ENCODE measurements around the gene NT5C1A.
A peak's percentile ranks its signal among the peaks of the same experiment; 100 is the strongest.

Gene NT5C1A

DNA sequence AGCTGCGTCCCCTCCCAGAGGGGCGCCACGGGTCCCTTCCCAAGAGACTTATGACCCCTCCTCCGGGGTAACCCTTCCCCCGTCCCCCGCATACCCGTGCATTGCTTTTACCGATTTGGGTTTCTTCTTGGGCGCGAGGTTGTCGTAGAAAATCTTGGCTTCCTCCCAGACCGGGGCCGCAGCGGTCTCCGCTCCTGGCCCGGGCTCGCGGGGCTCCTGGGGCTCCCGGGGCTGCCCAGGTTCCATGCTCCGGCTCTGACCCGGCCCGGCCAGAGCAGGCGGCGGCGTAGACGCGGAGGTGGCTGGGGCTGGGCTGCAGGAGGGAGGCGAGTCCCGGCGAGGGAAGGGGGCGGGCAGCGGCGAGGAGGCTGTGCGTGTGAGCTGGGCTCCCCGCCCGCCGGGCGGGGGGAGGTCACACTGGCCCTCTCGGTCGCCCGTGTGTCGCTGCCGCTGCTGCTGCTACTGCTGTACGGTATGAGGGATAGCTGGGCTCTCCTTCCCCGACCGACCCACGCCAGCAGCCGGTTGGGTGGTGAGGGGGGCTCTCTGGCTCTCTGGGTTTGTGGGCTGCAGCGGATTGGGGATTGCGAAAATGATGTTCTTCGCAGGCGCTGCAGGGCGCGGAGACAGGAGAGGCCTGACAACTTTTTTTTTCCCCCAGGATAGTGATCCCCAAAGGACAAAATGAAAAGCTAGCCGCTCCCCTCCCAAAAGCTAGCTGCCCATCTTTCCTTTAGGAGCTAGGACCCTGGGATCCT, at the start of gene NT5C1A:
Gene NT5C1A, minus strand, starts transcription at position 315 of the 758 bp plus-strand sequence. Its CDS starts 69 bp downstream, at position 246.
- DNase-seq, result no peak

DNA sequence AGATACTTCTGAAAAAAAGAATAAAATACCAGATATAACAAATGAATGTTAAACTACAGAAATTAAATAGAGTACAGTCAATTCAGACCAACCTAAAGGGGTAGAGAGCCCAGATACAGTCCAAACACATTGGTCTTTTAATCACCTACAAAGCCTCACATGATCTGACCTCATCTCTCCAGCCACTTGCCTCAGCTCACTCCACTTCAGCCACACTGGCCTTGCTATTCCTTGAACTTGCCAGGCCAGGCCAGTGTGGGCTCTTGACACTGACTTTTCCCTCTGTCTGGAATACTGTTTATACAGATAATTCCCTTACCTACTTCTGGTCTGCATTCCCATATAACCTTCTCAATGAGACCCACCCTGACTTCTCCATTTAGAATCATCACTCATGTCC, 49.8 kb upstream of the NT5C1A start:
- no peak for DNase-seq

DNA sequence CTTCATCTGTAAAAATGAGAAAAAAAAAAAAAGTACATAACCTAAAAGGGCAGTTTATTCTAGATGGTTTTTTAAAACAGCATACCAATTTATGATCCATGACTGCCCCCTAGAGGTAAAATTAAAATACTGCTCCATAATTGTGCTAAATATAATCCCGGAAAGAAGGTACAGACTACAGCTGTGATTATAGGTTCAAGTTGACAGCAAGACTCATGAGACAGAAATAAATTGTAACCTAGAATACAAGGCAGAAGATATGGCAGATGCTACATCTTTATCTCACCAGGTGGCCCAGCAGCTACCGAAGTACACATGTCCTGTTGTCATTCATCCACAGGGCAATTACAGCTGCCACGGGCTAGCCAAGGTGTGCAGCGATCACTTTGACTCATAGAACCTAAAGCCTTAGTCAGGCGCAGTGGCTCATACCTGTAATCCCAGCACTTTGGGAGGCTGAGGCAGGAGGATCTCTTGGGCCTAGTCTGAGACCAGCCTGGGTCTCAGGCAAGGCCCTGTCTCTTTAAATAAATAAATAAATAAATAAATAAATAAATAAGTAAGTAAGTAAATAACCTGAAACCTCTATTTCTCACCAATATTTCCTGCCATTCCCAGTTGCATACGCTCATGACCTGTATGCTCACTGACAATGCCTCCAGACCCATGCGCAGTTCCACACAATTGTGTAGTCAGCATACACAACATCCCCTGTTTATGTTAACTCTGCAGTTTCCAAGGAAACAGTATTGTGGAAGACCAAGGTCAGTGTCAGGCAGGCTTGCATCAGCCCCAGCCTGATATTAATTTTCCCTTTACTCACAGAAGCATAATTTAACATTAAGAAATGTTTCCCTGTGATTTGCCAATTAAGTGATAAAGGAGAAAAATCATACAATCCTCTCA, 48.4 kb upstream of the NT5C1A start:
- no peak for DNase-seq

DNA sequence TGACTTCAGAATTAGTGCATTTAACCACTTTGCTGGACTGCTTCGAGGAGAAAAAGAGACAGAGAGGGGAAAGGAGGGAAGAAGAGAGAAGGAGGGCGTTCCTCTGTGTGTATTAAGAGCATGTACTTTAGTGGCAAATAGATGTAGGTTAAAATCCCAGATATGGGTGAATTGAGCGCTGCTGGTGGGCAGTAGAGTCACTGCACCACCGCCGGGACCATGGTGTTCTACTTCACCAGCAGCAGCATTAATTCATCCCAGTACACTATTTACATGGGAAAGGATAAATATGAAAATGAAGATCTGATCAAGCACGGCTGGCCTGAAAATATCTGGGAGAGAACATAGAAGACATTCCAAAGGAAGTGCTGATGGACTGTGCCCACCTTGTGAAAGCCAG, 45.9 kb upstream of the NT5C1A start:
- no peak for DNase-seq

DNA sequence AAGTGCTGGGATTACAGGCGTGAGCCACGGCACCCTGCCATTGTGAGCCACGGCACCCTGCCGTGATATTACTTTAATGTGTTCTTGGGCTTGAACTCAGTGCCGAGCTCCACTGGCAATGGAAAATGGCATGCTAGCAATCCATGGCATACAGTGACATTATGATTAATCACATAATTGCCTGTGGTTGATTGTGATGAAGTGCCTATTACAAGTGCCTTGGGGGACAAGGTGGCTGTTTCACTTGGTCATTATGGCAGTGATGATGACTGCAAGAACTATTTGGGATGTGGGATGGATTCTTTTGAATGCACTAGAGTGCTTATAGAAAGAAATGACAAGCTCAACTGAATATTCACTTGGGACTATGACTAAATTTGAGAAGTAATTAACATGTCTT, 41.6 kb upstream of the NT5C1A start:
- DNase-seq, result no peak

DNA sequence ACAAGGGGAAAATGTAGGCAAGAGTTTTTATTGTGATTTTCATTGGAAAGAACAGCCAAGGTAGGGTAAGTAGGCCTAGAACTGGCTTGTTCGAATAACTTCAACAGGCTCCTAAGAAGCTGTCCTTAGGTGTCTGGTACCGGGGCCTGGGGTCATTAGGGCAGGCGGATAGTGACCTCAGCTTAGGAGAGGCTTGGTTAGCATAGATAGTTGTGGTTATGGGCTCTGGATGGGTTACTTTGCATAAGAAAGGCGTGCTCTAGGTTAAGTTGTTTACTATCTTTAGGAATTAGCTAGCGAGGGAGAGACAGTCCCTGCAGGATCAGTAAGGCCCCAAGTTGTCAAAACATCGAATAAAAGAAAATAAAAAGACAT, 40.0 kb upstream of the NT5C1A start:
- DNase-seq, result no peak

DNA sequence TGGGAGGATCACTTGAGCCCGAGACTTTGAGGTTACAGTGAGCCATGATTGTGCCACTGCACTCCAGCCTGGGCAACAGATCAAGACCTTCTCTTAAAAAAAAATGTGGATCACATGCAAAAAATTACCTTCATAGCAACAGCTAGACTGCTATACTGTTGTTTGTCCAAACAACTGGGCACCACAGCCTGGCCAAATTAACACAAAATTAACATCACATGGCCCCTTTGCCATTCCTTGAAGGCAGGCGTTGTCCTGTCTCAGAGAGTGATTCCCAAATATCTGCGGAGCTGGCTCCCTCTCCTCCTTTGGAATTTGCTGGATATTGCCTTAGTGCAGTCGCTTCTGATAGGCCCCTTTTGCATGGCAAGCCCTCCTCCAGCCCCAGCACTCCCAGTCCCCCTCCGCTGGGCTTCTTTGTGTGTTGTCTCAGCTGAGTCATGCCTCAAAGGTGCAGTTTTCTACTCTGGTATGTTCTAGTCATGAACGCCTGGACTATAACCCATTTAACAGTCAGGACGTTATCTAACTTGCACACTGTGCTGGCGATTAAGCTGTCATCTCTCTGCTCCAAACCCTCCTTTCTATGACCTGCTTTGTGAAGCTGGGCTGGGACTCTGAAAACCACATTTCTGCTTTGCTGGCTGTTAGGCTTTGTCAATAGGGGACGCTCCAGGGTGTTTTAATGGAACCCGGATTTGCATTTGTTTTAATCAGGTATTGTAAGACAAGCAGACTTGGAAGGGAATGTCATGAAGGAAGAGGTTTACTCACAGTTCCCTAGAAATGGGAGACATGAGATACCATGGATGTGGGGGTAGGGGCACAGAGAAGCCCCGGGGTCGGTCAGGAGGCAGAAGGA, 39.4 kb upstream of the NT5C1A start:
- DNase-seq, result no peak

DNA sequence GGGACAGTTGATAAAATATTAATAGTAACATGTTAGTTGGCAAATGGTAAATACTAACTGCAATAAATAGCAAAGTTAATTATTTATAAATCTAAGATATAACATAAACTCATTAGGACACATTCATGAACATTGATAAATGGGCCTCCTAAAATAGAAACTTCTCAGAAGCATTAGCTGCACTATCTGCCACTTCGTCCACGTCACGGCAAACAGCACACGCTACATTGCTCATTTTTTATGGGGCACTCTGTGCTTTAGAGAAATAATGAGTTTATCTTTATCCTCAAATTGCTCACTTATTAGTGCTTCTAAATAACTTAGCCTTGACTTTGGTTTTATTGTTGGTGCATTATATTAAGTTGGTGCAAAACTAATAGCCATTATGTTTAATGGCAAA, 35.6 kb upstream of the NT5C1A start:
- DNase-seq, result no peak

DNA sequence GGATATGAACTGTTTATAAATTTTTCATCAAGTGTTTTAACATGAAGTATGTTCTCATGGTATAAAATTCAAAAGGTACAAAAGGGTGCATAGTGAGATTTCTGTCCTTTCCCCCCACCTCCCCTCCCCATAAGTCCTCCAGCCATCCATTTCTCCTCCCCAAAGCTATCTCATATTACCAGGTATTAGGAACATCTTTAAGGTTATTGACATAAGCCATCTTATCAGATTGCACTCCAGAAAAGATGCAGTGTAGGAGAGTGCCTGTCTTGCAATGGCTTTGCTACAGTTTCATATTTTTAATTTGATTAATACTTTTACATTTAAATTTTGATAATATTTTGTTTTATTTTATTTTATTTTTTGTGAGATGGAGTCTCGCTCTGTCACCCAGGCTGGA, 32.9 kb upstream of the NT5C1A start:
- no peak for DNase-seq

DNA sequence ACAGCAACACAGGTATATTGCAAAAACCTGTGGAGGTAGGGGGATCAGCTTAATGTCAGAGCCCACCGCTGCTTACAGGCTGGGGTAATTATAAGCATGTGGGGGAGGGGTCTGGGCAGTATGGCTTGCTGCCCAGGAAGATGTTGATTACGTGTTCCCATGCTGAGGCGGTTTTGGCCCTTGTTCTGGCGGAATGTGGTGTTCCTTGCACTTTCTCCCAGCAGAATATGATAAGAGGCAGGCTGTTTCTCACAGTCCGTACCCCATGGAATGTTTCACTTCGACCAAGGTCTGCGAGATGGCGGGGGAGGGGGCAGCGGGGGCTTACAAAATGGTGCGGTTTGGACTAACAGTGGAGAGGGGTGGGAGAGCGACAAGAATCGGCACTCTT, 29.1 kb upstream of the NT5C1A start:
- DNase-seq, result no peak

DNA sequence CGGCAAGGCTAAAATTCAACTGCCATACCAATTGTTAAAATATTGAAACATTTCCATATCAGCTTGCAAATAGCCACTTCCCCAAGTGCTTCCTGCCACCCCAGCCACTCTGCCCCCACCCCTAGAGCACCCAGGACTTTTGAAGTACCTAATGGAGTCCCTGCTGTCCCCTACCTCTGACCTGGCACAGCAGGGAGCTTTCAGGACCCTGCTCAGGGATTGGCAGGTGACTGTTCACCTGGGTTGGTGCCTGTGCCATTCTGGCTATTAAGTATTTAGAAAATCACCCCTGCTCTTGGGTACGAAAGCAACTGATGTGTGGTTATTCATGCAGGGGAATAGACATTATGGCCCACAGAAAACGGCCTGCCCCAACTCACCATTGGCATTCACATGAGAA, 28.4 kb upstream of the NT5C1A start:
- DNase-seq, result no peak

DNA sequence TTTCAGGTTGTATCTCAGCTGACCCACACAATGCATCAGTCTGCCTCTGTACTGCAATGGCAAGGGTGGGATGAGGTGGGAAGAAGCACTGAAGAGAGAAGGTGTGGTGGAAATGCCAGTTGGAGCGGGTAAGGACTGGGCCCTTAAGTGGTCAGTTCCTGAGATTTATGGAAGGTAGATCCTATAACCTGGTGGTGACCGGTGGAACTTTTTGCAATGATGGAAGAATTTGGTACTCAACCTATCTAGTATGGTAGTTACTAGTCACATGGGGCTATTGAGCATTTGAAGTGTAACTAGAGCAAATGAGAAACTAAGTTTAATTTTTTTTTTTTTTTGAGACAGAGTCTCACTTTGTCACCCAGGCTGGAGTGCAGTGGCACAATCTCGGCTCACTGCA, 27.5 kb upstream of the NT5C1A start:
- no peak for DNase-seq

DNA sequence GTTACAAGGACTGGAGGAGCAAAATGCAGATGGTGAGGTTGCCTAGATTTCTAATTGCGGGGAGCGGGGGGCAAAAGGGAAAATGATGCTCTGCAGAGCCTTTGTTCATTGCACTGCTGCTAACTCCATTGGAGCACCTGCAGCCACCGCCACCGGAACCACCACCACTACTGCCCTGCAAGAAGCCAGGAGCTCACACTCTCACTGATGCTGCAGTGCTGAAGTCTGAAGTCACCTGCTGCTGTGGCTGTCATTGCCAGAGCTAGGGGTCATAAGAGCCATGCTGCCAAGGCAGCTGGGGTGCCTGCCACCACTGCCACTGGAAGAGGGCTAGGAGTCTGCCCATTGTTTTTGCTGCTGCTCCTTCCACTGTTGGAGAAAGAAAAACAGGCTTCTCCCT, 26.7 kb upstream of the NT5C1A start:
- DNase-seq, result no peak

DNA sequence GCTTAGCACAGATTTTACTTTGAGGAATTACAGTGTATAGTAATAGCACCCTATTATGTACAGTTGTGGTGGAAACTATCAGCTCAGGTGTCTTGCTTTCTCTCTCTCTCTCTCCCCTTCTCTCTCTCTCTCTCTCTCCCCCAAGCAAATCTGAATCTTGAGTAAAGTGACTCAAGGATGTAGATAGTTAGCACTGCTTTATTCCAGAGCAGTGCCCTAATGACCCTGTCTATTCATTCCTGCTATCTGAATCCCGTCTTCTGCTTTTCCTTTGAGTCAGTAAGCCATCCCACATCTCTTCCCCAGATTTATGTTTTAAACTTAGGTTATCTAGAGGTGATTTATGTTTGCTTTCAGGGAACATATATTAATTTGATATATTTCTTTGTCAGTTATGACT, 24.5 kb upstream of the NT5C1A start:
- no peak for DNase-seq

DNA sequence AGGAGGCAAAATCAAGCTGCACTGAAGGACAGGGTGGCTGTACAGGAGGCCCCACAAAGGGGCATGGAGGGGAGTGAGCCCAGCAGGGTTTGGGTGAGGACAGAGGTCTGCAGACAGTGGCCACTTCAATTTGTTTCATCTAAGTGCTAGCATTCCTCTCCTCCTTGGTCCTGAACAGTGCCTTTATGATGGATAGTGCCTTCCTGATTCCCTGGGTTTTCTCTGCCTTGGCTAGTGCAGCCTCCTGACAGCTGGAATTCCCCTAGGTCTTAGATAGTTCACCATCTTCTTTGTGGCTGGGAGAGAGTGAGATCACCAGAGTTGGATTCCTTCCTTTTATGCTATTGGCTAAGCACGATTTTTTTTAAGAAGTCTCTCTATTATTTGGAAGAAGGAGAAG, 23.1 kb upstream of the NT5C1A start:
- DNase-seq, result no peak

DNA sequence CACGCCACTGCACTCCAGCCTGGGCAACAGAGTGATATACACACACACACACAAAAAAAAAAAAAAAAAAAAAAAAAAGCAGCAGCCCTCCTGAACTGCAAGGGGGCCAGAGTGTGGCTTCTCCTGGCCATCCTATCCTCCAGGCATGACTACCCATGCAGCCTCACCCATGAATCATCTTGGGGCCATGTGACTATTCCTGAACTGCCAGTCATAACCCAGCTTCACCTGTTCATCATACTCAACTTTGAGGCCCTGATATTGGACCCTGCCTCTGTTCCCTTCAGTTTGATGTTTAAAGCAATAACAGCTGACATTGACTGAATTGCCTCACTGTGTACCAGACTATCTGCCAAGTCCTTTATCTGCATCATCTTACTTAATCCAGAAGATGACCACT, 22.1 kb upstream of the NT5C1A start:
- no peak for DNase-seq

DNA sequence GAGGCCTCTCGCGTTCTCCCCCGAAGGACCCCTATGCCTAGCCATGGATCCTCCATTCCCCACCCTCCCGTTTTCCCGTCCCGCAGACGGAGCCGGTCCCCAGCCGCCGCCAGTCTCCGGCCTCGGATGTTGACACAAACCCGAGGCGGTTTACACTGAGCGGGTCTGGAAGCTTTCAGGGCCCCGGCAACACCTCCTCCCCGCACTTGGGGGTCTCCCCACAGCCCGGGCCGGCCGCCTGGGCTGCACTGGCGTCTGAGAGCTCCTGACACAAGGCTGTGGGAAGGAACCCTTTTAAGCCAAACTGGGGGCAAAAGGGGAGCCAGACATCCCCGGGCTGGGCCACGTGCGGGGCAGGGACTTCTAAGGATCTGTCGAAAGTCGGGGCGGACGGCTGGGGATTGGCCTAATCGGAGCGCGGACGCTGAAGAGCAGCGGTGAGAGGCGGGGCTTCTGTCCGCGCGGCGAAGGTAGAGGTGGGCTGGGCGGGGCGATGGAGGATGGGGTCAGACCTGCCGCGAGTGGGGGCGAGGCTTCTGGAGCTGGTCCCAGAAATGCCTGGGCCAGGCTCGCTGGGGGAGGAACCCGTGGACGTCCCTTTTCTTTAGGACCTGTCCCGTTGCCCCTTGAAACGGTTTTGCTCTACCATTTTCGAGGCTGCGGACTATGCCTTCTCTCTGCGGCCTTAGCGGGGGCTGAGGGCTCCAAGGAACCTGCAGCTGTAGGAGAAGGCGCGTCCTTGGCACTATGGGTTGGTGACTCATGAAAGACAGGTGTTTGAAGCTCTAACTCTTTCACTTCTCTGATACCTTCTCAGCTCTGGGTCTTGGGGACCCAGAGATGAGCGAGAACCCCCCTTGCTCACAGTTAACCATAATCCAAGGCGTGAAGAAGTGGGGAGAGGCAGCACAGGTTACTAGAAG, 20.5 kb upstream of the NT5C1A start:
- no peak for DNase-seq

DNA sequence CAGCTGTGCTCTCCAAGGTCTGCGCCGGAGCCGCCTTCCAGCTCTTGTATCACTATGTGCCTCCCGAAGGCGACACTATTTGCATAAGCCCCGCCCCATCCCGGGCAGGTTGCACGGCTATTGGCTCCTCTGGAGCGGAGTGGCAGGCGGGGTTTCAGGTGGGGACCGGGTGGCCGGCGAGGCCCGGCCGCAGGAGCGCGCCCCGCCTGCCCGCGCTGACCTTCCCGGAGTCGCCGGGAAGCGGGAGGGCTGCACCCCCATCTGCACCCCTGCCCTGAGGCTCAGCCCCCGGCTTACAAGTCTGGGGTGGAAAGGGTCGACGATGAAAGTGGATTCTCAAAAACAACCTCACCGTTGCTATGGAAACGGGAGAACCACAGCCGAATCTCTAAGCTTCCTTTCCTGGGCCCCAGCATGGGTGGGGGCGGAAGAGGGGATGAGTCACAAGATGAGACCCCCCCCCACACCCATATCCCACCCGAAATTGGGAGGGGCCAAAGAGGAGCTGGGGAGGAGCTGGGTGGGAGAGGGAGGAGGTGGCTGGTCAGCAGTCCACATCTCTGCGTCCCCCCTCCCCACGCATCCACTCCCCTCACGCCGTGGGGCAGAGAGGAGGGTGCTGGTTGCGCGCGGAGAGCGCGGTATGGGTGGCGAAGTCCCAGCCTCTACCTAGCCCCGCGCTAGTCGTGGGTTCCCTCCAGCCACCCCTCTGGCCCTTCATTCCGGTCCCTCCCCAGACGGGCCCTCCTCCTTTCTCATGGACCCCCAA, 19.7 kb upstream of the NT5C1A start, which contains the start of gene HPCAL4:
Gene HPCAL4, minus strand, starts transcription at position 51 of the 769 bp plus-strand sequence. CDS start 6,830 bp downstream, outside the sequence.
- DNase-seq, result peak; percentile 88

DNA sequence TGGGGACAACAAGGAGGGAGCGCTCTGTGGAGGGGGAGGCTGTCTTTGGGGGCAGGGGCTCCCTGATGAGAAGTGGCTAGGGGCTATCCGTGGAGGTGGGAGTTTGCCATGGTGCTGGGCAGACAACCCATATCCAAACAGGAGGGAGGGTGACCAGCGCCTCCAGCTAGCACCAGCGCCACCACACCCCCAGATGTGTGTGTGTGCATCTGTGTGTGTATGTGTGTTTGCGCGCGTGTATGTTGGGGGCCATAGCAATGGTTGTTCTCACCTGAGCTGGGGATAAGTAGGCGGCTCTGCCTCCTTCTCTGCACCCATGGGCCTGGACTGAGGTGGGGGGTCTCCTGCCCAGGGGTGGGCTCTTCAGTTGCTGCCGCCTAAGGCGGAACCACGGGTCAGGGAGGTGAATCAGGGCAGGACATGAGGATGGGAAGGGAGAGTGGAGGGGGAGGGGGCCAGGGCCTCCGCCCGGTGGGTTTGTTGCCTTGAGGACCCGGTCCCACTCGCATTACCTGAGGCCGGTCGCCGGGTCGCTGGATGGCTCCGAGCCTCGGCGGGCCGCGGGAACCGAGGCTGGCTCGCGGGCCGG, 19.0 kb upstream of the NT5C1A start:
- DNase-seq, result no peak

DNA sequence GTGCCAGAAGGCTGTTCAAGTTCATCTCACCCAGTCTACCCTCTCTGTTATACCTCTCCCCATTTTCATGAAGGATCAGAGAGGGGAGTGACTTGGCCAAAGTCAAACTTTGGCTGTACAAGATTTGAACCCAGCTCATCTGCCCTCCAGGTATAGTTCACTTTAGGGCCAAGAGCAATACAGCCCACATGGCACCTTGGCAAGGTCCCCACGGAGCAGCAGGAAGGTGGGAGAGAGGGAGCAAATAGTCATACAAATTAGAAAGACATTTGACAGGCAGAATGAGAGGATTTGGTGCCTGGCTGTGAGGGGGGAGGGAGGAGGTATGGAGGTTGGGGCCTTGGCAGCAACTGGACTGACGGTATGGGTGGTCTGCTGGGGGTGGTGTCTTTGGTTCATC, 18.3 kb upstream of the NT5C1A start:
- no peak for DNase-seq

DNA sequence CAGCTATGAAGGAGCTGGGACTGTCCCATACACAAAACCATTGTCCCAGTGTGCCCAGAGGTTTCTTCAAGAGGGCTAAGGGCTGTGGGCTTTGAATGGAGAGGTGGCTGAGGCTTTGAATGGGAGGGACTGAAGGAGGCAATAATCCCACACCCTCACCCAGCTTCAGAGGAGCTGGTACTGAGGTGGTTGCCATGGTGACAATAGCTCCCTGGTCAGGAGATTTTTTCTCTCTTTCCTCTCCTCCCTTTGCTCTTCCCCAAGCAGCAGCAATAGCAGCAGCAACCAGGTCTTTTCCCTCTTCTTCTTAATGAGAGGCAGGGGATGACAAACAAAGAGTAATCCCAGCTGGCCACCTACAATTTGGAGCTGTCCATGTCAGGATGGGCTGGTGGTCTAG, 17.7 kb upstream of the NT5C1A start:
- DNase-seq, result no peak
